ENCODE measurements around the gene THAP11. TPM values are rescaled to one million over a fixed set of nuclear protein-coding genes. Genes with fewer than 3 reads are reported as not detected.

The THAP11 gene
- total and polyA plus RNA-seq, 2 of the 13 experiments (the other 11 are each of a cell fraction or from before 2014, with no cell fraction given): 44.2 to 53.4 TPM

GRCh38 chr16:67877064-67877463 lies 34.9 kb downstream of the THAP11 start:
- FAIRE-seq: no peak
- peaks cover 50 to 73% of the 10 kb centered on the region in 2 experiments for H3K36me3 ChIP-seq (replicated peaks in 1 of 2; ENCODE audit: control insufficient read depth in 1 of 2, insufficient read depth in 2 of 2, low read length in 2 of 2)
- no peak overlapping the region for H3K9ac ChIP-seq (ENCODE audit: insufficient read depth, low read depth, low read length)
- no TSS peak for BruUV-seq (replicated peaks)
- TF ChIP-seq ZNF503 (CRISPR knock-in tag; IDR thresholded peaks at IDR 0.05) (no peak), AGO2 (optimal IDR thresholded peaks at IDR 0.05; ENCODE audit: low read depth, low read length) (peak; percentile 15)
- WGBS (ENCODE audit: low lambda C conversion rate): 96% methylated on average over 11 of the region's 11 CpGs
- H3K4me3 ChIP-seq (replicated peaks in 1 of 3; ENCODE audit: insufficient read depth in 1 of 3, low read depth in 2 of 3, low read length in 3 of 3): no peak overlapping the region
- in situ Hi-C loops (cut with HindIII; ENCODE audit: extremely low pct_ligation_motif_present, low pct_unique_long_range_greater_than_20kb) (no loop called here), intact Hi-C loops (cut with micrococcal nuclease; ENCODE audit: unreplicated experiment) (no loop called here)
- peaks cover 31% of the 10 kb centered on the region for H3K79me2 ChIP-seq (ENCODE audit: insufficient read depth, low read length)
- no peak overlapping the region for H3K27ac ChIP-seq (ENCODE audit: extremely low read length, insufficient read depth, low read length)
- ChIA-PET POLR2A (no interaction called here), CTCF (ENCODE audit: low intra/inter-chr PET ratio, low total read pairs) (no interaction called here)
- H4K20me1 ChIP-seq (ENCODE audit: insufficient read depth, low read length): peaks cover 15% of the 10 kb centered on the region
- DNase-seq (ENCODE audit: low spot score): no peak
- peaks cover 32% of the 10 kb centered on the region for H3K4me1 ChIP-seq (ENCODE audit: insufficient read depth, low read length)
- no peak overlapping the region for H3K4me2 ChIP-seq (ENCODE audit: low read depth, low read length)
- H3K27me3 ChIP-seq (ENCODE audit: control insufficient read depth in 1 of 2, insufficient read depth in 2 of 2, low read length in 2 of 2): no peaks in the 10 kb centered on the region; a peak in 1 of 5 replicates
- no peaks in the 10 kb centered on the region for H3K9me3 ChIP-seq (ENCODE audit: low read length)
- no peak for ATAC-seq
- no peak overlapping the region for H2AFZ ChIP-seq (ENCODE audit: low read length)

- intact Hi-C loops (cut with micrococcal nuclease; ENCODE audit: unreplicated experiment): no loop called here
- ATAC-seq (no peak), FAIRE-seq (no peak), DNase-seq (ENCODE audit: low spot score) (no peak)
- no peak overlapping the region for H3K27ac ChIP-seq (ENCODE audit: extremely low read length, insufficient read depth, low read length)
- no peak overlapping the region for H3K9ac ChIP-seq (ENCODE audit: insufficient read depth, low read depth, low read length)
- WGBS (ENCODE audit: low lambda C conversion rate): 94% methylated on average over 6 of the region's 6 CpGs
- no peaks in the 10 kb centered on the region for H3K9me3 ChIP-seq (ENCODE audit: low read length)
- H3K79me2 ChIP-seq (ENCODE audit: insufficient read depth, low read length): peaks cover 29% of the 10 kb centered on the region
- no peak overlapping the region for H2AFZ ChIP-seq (ENCODE audit: low read length)
- no peak overlapping the region for H3K4me2 ChIP-seq (ENCODE audit: low read depth, low read length)
- POLR2A ChIA-PET: no interaction called here
- no peaks in the 10 kb centered on the region; a peak in 1 of 5 replicates for H3K27me3 ChIP-seq (ENCODE audit: control insufficient read depth in 1 of 2, insufficient read depth in 2 of 2, low read length in 2 of 2)
- H3K4me1 ChIP-seq (ENCODE audit: insufficient read depth, low read length): peaks cover 38% of the 10 kb centered on the region
- BruUV-seq (replicated peaks): no TSS peak
- H4K20me1 ChIP-seq (ENCODE audit: insufficient read depth, low read length): peaks cover 15% of the 10 kb centered on the region
- H3K4me3 ChIP-seq (replicated peaks in 1 of 3; ENCODE audit: insufficient read depth in 1 of 3, low read depth in 2 of 3, low read length in 3 of 3): no peak overlapping the region
- peaks cover 58 to 82% of the 10 kb centered on the region in 2 experiments for H3K36me3 ChIP-seq (replicated peaks in 1 of 2; ENCODE audit: control insufficient read depth in 1 of 2, insufficient read depth in 2 of 2, low read length in 2 of 2)
- in situ Hi-C loops (cut with HindIII; ENCODE audit: extremely low pct_ligation_motif_present, low pct_unique_long_range_greater_than_20kb): no loop called here
- CTCF ChIA-PET (ENCODE audit: low intra/inter-chr PET ratio, low total read pairs): no interaction called here
- TF ChIP-seq TAF15 (IDR thresholded peaks at IDR 0.05; ENCODE audit: low read depth, low read length, poor library complexity, severe bottlenecking) (no peak), XBP1 (CRISPR knock-in tag; IDR thresholded peaks at IDR 0.05) (no peak), ZNF556 (CRISPR knock-in tag; IDR thresholded peaks at IDR 0.05; ENCODE audit: borderline replicate concordance) (no peak), ZNF766 (CRISPR knock-in tag; IDR thresholded peaks at IDR 0.05; ENCODE audit: borderline replicate concordance) (no peak), RCOR2 (CRISPR knock-in tag; IDR thresholded peaks at IDR 0.05) (no peak), SIX1 (CRISPR knock-in tag; IDR thresholded peaks at IDR 0.05; ENCODE audit: borderline replicate concordance) (no peak), PITX1 (CRISPR knock-in tag; IDR thresholded peaks at IDR 0.05) (no peak), RAD21 (CRISPR knock-in tag; IDR thresholded peaks at IDR 0.05) (no peak)
- TF ChIP-seq, protein P1, sequence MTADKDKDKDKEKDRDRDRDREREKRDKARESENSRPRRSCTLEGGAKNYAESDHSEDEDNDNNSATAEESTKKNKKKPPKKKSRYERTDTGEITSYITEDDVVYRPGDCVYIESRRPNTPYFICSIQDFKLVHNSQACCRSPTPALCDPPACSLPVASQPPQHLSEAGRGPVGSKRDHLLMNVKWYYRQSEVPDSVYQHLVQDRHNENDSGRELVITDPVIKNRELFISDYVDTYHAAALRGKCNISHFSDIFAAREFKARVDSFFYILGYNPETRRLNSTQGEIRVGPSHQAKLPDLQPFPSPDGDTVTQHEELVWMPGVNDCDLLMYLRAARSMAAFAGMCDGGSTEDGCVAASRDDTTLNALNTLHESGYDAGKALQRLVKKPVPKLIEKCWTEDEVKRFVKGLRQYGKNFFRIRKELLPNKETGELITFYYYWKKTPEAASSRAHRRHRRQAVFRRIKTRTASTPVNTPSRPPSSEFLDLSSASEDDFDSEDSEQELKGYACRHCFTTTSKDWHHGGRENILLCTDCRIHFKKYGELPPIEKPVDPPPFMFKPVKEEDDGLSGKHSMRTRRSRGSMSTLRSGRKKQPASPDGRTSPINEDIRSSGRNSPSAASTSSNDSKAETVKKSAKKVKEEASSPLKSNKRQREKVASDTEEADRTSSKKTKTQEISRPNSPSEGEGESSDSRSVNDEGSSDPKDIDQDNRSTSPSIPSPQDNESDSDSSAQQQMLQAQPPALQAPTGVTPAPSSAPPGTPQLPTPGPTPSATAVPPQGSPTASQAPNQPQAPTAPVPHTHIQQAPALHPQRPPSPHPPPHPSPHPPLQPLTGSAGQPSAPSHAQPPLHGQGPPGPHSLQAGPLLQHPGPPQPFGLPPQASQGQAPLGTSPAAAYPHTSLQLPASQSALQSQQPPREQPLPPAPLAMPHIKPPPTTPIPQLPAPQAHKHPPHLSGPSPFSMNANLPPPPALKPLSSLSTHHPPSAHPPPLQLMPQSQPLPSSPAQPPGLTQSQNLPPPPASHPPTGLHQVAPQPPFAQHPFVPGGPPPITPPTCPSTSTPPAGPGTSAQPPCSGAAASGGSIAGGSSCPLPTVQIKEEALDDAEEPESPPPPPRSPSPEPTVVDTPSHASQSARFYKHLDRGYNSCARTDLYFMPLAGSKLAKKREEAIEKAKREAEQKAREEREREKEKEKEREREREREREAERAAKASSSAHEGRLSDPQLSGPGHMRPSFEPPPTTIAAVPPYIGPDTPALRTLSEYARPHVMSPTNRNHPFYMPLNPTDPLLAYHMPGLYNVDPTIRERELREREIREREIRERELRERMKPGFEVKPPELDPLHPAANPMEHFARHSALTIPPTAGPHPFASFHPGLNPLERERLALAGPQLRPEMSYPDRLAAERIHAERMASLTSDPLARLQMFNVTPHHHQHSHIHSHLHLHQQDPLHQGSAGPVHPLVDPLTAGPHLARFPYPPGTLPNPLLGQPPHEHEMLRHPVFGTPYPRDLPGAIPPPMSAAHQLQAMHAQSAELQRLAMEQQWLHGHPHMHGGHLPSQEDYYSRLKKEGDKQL (CRISPR knock-in tag; IDR thresholded peaks at IDR 0.05; ENCODE audit: low read depth): no peak
Observed at GRCh38 chr16:67878232-67878631, 36.1 kb downstream of the THAP11 start.

Data from HepG2 (cell line).